GM18951 (cell line): ENCODE measurements around the gene GRM8.
"Not testable (repeated sequence)": the region's sequence is repeated elsewhere in the genome, so short reads cannot be mapped to it uniquely, and the experiment has no call there.

Source experiments
- POLR2A ChIP-seq: IDR thresholded peaks from 4 replicates; pipeline ENCODE4 v1.6.1; 2011; ENCODE audit warnings: mild to moderate bottlenecking; ENCODE audit not compliant: insufficient read length, insufficient read depth; ENCODE audit errors: extremely low read depth
- in situ Hi-C: fragments of 300-500 bp; cut with MboI; formaldehyde crosslinking; loops from one replicate; pipeline ENCODE4 v1.12.0; 2022; ENCODE audit warnings: low sequenced_read_pairs, mixed read lengths, inconsistent platforms; ENCODE audit not compliant: unreplicated experiment

Gene GRM8

GRCh38 chr7:126953461-126953860, 299.3 kb downstream of the GRM8 start:
- in situ Hi-C loops, result no loop called here
- no peak for TF ChIP-seq POLR2A

GRCh38 chr7:126948664-126949063, 304.1 kb downstream of the GRM8 start:
- TF ChIP-seq POLR2A, result no peak
- in situ Hi-C loops, result no loop called here

- in situ Hi-C loops, result no loop called here
These were observed 311.9 kb downstream of the GRM8 start for GRCh38 chr7:126940723-126941307.

GRCh38 chr7:126937171-126937570, 315.6 kb downstream of the GRM8 start:
- TF ChIP-seq POLR2A, result no peak
- in situ Hi-C loops, result no loop called here

More at GRCh38 chr7:126940723-126941307, 311.9 kb downstream of the GRM8 start:
- TF ChIP-seq POLR2A, result no peak

- in situ Hi-C loops, result no loop called here
- no peak for TF ChIP-seq POLR2A
These were observed 321.2 kb downstream of the GRM8 start for GRCh38 chr7:126931581-126931980.

- no peak for TF ChIP-seq POLR2A
- in situ Hi-C loops, result no loop called here
These were observed 322.6 kb downstream of the GRM8 start for GRCh38 chr7:126930166-126930565.

GRCh38 chr7:126924477-126924876, 328.3 kb downstream of the GRM8 start:
- in situ Hi-C loops, result no loop called here
- TF ChIP-seq POLR2A, result no peak

GRCh38 chr7:126911627-126912026, 341.1 kb downstream of the GRM8 start:
- in situ Hi-C loops, result not testable (repeated sequence)

GRCh38 chr7:126908564-126908963, 344.2 kb downstream of the GRM8 start:
- in situ Hi-C loops, result not testable (repeated sequence)

- in situ Hi-C loops, result not testable (repeated sequence)
These were observed 345.1 kb downstream of the GRM8 start for GRCh38 chr7:126907657-126908056.

- in situ Hi-C loops, result not testable (repeated sequence)
These were observed 347.5 kb downstream of the GRM8 start for GRCh38 chr7:126905255-126905654.

- in situ Hi-C loops, result not testable (repeated sequence)
These were observed 351.5 kb downstream of the GRM8 start for GRCh38 chr7:126901041-126901765.

GRCh38 chr7:126887980-126888379, 364.8 kb downstream of the GRM8 start:
- in situ Hi-C loops, result not testable (repeated sequence)

- in situ Hi-C loops, result not testable (repeated sequence)
These were observed 365.2 kb downstream of the GRM8 start for GRCh38 chr7:126887560-126887959.

- in situ Hi-C loops, result not testable (repeated sequence)
These were observed 370.0 kb downstream of the GRM8 start for GRCh38 chr7:126882730-126883129.

- in situ Hi-C loops, result not testable (repeated sequence)
These were observed 370.8 kb downstream of the GRM8 start for GRCh38 chr7:126881908-126882307.
